Eye (tissue), 1 donor: ENCODE results near the gene ZFP36L1.

ENCODE experiments used
- DNase-seq: peaks from one replicate; pipeline ENCODE4 v3.0.0-alpha.2; 2015

The ZFP36L1 gene

DNA sequence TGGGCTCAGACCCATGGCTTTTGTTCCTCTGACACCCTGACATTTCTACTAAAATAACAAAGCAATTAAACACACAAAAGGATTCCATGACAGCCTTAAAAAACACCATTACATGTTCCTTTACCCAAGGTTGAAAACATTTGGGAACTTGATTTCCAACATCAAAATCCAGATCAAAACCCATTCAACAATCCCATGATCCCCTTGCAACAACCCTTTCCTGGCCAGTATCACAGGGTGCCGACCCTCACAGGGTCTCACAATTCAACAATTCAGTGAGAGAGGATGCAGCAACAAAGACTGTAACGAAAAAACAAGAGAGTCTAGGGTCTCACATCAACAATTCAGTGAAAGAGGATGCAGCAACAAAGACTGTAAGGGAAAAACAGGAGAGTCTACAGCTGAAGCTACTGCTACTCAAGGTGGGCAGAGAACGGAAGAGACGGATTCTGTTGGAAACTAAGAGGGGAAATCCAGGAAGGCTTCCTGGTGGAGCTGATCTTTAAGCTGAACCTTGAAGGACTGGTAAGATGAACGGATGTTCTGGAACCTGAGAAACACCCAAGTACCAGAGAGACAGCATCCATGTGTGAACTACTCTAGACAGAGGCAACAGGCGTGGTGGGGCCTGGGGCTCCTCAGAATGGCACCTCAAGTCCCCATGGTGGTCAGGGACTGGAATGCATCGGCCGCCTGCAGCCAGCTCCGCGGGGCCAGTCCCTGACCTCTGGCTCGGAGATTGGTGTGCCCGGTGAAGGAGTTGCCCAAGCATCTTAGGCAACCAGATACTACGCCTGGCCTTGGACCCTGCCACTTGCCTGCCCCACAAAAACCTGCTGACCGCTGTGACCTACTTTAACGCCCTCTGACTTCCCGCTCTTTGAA lies 22.7 kb upstream of the ZFP36L1 start:
- peak; percentile 54 for DNase-seq

DNA sequence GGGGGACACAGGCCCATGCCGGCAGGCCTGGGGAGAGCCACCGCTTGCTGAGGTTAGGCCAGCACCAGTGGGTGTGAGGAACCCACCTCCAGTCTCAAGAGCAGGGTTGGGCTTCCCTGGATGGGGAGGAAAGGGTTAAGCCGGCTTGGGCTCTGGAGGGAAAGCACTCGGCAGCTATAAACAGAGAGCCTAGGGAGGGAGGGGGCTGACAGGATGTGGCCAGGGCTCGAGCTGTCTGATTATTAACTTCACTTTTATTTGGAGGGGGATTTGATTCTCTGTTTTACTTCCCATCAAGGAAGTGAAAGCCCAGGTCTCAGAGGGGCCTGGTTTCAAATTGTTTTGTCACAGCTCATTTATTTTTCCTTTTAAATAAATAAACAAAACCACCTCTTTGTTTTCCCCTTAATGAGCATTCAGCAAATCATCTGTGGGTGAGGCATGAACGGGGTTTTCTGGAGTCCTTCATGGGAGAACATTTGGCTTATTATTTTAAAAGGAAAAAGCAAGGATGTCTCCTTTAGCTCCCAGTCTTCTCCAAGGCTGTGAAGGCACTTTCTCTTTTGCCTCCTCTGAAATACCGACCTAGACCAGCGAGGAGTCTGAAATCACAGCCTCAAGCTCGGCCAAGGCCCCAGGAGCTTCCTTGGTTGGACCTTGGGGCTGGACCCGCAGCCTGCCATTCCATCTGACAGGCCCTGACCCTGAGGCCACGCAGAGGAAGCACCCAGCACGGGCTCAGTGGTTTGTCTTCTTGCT lies 21.9 kb upstream of the ZFP36L1 start:
- DNase-seq, result peak; percentile 89

DNA sequence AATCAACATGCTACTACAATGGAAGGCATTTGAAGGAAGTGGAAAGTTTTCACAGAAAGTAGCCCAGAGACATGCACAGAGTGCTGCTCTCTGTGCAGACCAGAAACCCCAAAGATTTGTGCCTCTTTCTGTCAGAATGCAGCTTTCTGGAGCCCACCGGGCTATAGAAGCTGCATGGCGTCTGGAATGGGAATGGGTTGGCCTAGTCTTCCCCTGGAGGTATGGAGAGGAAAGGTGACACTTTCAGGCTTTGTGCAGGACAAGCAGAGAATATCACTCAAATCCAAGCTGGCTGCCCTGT lies 21.3 kb upstream of the ZFP36L1 start:
- no peak for DNase-seq

DNA sequence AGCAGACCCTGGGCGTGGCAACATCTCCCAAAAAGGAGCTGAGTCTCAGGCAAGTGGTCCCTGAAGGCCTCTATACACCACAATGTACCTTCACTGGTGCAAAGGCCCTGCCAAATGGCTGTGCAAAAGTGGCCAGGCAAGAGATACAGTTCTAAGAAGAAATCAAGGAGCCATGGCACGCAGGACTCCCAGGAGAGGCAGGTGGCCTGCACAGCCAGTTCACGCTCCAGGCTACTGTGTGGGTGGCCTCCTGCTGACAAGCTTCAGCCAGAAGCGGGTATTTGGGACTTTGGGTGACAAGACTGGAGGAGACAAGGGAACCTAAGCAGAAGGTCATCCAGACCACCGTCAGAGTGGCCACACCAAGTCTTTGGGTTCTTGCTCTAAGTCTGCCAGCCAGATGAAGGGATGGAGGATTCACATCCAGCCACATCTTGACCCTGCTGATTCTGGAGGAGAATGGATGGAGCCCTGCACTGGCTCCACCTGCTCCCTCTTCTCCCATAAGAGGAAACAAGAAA lies 20.5 kb upstream of the ZFP36L1 start:
- no peak for DNase-seq

DNA sequence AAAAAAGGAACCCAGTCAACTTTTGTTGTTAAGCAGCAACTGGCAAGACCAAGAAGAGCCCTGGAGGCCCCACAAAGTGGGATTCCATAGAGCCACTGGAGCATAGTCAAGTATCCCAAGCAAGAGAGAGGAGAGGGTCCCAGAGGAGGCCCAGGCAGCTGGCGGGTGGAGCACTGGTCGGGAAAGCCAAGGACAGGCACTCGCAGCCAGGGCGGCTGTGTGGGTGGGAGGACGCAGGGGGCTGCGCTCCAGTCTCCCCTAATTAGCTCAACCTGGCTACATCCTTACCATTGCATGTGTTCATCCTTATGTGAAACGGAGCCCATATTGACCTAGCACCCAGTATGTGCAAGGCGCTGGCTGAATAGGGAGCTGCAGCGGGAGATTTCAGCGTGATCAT lies 18.3 kb upstream of the ZFP36L1 start:
- no peak for DNase-seq

DNA sequence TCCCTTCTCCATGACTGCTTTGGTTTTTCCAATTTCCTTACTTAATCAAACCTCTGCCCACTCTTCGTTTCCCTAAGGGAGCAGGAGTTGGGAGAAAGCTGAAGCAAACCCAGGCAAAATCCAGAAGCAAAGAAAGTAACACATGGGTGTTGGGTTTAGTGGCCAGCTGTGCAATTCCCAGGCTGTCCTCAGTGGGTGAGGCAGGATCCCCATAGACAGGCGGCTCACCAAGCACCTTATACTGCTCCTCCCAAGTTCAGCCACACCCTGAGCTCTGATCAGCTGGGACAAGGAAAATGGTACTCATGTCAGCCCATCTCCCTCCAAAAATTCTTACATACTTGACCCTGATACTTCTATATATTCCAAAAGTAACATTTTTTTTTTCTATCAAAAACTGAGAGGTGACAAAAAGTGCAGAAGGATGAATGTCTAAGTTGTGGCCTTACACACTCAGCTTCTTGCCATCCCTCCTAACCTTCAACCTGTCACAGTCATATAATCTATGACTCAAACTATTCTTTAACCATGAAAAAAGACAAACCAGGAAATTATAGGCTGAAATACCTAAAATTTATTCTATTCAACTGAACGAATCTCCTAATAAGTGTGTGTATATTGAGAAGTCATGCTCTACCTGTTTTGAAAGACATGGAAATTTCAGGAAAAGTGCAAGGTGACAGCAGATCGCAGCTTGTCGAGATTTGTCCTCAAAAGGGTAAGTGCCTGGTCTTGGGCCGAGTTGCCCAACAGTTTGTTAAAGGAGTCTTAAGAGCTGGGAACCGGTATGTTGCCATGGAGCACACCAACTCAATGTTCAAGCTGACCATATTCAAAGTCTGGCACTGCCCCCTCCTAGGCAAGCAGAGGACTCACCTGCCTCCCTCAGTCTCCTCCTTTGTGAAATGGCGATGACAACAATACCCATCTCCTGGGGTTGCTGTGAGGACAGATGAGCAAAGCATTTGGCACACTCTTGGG lies 17.6 kb upstream of the ZFP36L1 start:
- DNase-seq, result no peak

DNA sequence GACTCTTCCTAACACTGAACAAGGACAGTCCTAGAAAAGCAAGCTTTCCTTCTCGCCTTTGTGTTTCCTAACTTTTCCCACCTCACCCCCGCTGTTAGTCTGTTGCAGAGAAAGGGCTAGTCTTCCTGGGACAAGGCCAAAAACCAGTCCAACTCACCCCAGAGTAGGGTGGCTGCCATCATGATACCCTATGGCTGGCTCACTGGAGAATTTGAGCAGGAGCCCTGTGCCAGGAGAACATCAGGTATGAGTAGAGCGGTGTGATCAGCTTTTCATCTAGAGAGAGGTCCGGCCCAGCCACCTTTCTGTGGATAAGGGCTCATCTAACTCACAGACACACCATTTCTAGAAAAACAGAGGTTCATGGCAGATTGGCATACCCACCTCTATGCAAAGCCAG lies 16.7 kb upstream of the ZFP36L1 start:
- no peak for DNase-seq

DNA sequence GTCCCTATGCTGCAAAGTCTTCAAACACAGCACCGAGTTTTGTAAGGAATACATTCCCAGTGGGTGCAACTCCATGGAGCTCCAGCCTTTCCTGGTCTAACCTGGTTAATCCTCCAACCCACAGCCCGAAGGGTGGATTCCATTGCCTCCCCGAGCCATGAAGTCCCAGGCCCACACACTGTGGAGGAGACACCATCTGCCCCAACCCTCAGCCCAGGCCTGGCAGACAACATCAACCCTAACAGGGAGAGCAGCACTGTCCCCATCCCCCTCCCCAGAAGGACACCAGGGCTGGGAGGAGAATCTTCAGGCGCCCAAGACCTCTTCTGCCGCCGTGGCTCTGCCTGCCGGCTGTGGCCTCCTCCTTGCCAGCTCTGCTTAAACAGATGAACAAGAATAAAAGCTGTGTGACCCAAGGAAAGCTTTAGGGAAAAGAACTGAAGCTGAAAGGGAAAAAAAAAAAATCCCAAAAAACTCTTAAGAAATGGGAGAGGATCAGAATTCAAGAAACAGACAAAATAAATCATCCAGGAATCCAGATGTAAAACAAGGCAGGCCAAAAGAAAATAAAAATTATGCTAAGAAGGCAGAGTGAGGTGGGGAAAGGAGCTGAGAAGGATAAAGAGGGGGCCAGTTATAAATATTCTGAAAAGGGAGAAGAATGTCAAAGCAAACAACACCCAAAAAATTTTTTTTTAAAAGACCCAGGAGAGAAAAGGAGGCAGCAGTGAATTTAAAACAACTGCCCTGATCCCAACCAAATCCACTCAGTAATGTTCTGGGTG lies 16.0 kb upstream of the ZFP36L1 start:
- no peak for DNase-seq

DNA sequence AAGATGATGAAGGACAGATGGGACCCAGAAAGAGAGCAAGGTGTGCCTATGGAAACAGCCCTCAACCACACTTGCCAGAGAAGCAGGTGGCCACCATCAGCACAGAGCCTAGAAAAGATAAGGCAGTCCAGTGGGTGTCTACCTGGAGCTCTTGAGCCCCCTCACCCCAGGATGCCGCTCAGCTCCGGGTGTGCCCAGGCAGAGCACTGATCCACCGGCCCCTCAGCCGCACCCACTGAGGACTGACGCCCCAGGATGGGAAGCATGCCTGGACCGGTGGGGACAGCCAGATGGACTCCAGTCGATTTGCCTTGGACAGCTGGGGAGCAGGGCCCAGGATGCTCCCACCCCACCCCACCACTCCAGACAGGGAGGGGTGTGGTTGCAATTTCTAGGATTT lies 15.1 kb upstream of the ZFP36L1 start:
- DNase-seq, result no peak

DNA sequence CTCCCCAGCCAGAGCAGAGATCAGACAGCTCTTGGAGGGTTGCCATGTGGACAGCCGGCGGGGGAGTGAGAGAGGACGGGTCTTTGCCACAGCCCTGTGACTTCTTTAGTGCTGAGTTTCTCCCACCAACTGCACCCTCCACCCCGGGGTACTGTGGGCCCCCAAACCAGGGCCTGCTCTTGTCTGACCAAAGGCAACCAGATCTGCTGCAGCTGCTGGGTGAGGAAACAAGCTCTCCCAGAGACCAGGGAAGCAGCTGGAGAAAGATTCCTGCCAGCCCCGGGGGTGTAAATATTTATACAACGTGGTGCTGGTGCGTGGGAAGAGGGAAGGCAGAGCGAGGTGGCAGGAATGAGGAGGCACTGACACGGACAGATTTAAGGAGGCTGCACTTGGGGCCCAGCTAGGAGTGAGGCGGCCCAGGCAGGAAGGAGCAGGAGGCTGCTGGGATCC lies 14.3 kb upstream of the ZFP36L1 start:
- DNase-seq, result peak; percentile 52

DNA sequence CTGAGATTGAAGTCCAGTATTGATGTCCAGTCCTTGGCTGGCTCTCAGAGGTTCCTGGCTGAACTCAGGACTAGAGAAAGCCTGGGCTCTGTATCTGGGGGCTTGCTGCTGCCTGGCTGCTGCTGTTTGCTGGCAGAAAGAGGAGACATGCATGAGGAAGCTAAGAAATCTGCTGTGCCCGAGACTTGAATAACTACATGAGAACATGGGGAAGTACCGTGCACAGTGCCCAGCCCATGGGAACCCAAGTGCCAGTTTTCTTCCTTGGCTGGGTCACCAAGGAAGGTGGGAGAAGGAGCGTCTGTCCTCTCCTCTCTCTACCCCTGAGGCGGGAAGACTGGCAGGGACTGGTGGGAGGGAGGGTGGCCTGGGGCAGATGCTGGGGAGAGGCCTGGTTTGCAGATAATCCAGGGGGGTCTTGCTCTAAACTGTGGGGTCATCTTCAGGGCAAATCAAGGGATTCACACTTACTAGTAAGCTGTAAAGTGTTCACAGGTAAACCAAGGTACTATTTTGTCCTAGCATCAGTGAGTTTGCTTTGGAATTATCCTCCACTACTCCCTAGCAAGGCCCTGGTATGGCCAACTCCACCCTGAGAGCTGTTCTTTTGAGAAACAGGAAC lies 13.8 kb upstream of the ZFP36L1 start:
- no peak for DNase-seq

DNA sequence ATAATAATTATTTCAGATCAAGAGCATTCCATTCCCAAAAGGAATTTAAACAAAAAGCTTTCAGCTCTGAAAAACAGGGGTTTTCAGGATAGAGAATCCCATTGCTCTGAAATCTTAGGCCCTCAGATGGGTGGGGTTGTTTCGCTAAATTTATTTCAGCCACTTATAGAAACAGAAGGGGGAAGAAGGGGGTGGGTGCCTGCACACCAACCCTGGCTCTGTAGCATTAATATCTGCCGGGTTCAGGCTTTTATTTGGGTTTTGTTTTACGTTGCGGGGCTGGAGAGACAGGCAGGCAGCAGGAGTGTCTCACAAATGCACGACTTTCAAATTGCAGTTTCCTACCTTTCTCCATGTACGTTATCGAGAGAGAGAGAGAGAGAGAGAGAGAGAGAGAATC lies 12.5 kb upstream of the ZFP36L1 start:
- no peak for DNase-seq

DNA sequence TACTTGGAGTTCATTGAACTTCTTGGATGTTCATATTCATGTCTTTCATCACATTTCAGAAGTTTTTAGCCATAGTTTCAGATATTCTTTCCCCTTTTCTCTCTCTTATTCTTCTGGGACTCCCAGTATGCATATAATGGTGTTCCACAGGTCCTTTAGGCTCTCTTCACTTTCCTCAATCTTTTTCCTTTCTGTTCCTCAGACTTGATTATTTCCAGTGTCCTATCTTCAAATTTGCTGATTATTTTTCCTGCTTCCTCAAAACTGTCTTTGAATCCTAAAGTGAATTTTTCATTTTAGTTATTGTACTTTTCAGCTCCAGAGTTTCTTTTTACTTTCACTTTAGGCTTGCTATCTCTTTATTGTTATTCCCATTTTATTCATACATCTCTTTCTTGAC lies 8.8 kb upstream of the ZFP36L1 start:
- DNase-seq, result no peak

DNA sequence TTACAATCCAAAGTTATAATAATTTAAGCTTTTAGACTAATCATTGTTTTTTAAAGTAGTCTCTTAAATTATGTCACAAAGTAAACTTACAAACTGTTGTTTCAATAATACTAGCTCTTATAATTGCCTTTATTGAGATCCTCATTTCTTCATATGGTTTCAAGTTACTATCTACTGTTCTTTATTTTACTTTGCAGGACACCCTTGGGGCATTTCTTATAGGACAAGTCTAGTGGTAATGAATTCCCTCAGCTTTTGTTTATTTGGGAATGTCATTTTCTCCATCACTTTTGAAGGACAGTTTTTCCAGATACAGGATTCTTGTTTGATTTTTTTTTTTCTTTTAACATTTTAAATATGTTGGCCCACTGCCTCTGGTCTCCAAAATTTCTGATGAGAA lies 8.1 kb upstream of the ZFP36L1 start:
- no peak for DNase-seq

DNA sequence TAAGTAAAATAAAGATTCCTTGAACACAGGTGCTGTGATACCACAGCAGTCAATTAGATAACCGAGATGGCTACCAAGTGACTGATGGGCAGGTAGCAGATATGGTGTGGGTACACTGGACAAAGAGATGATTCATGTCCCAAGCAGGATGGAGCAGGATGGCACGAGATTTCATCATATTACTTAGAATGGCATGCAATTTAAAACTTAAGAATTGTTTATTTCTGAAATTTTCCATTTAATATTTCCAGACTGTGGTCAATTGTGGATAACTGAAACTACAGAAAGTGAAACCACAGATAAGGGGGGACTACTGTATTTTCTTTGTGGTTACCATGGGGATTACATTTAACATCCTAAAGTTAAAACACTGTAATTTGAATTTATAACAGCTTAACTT lies 7.5 kb upstream of the ZFP36L1 start:
- DNase-seq, result no peak

DNA sequence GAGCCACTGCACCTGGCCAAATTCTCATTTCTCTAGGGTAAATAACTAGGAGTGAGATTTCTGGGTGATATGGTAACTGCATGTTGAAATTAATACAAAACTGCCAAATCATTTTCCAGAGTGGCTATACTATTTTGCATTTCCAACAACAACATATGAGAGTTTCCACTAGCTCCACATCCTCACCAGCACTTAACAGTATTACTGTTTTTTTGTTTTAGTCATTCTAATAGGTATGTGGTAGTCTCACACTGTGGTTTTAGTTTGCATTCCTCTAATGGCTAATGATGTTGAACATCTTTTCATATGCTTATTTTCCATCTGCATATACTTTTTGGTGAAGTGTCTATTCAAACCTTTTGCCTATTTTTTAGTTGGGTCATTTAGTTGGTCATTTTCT lies 5.8 kb upstream of the ZFP36L1 start:
- no peak for DNase-seq

DNA sequence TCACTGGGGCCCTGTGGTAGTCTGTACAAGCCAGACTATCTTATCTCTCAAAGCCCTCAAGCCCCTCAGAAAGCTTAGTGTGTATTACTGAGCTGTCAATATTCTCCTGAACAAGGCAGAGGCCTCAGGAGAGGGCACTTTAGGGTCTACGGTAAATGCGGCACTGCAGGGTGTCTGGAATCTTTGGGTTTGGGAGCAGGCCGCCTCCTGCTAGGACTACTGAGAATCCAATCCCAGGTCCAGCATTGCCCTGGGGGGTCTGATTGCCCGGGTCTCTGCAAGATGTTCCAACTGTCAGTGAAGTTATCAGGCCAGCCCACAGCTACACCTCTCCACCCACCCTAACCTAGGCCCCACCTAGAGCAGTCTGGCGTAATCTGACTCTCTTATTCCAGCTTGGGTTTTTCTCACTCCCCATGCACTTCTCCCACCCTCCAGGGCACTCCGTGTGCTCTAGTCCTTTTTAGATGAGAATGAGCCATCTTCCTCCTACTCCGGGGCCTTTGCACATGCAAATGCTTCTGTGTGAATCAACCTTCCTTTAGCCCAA lies 4.3 kb upstream of the ZFP36L1 start:
- DNase-seq, result no peak

DNA sequence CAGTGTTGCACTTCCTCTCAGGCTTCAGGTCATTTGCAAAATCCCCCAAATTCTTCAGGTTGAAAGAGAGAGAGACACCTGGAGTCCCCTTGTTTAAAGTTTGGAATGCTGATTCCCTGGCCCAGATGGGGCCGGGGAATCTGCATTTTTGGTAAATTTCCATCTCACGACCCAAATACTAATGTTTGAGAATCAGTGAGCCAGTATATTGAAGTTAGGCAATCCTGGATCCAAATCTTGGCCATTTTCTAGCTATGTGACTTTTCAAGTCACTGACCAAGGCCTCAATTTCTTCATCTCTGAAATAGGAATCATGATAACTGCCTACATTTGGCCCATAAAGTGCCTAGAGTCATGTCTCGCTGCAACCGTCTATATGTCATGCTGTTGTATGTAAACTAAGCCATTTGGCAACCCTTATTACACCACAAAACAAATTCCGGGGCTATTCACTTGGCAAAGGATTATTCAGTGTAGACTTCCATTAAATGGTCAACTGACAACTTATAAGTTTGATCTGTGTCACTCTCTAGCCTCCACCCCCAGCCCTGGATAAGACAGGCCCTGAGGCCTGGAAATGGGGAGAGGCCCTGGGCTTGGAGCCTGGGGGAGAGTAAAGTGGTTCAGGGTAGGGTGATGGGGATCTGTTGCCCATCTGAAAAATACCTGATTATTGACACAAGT lies 3.7 kb upstream of the ZFP36L1 start:
- no peak for DNase-seq

DNA sequence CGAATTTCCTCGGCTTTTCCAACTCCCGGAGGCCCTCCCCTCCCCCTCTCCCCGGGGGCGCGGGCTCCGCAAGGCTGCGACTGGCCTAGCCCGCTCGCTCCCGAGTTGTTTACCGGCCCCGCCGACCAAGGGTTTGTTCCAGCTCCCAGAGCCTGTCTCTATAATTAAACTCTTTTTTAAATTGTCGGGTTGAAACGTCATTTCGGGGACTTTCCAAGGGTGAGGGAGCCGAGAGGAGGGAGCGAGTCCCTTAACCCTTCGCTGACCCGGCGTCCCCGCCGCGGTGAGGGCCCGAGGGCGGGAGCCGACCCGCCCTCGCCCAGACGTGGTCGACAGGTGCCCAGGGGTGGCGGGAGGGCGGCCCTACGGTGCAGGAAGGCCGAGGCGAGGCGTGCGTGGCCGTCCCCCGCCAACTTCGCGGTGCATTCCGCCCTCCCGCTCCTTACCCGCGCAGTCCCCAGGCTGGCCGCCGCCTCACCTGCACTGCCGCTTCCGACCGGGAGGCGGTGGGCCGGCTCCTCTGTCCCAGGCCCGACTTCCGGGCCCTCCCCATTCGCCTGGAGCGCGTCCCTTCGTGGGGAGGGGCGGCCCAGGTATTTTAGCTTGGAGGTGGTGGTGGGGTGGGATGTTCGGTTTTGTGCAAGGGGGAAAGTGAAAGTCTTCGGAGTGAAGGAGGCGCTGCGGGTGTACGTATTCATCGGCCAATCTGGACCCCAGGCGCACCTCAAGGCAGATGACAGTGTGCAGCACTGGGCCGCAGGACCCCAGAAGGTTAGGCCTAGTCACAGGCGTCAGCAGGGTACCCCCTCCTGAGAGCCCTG lies 2.9 kb upstream of the ZFP36L1 start:
- DNase-seq, result peak; percentile 91
